Measurements from ENCODE around the gene UBTD2. TPM values are rescaled to one million over a fixed set of nuclear protein-coding genes. Genes with fewer than 3 reads are reported as not detected.
A peak's percentile ranks its signal among the peaks of the same experiment; 100 is the strongest.

UBTD2 gene
- total and polyA plus RNA-seq, 3 experiments from 2014 or later, result 3.0 to 7.5 (median 7.4) TPM

DNA sequence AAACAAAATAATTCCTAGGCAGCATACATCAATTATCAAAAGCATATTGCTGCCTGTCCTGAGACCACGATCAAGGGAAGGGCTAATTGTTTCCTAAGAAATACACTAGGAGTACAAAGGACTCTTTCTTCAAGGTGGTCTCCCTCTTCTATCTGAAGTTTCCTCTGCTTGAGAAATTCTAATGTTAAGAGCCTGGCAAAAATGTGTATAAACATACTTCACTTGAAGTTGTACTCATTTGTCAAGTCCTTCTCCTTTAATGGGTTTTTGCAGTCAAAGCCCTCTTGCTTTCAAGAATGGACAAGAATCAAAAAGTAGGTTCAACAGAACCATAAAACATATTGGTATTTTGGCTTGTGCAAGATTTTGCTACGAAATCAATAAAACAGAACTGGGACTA, 31.1 kb downstream of the UBTD2 start:
- no peak for DNase-seq
- Histone ChIP-seq H3K4me3 (ENCODE audit: low read length) (no peak overlapping the region), H3K9me3 (ENCODE audit: low read length) (no peaks in the 10 kb centered on the region), H3K27me3 (ENCODE audit: insufficient read depth, low read length, poor library complexity, severe bottlenecking) (no peaks in the 10 kb centered on the region), H3K36me3 (ENCODE audit: insufficient read depth, low read length) (no peaks in the 10 kb centered on the region), H3K4me1 (ENCODE audit: insufficient read depth, low read length) (no peaks in the 10 kb centered on the region), H3K27ac (ENCODE audit: low read depth, low read length) (no peak overlapping the region)
- Mint-ChIP-seq H3K27ac (no peak overlapping the region), H3K27me3 (no peaks in the 10 kb centered on the region), H3K9me3 (peaks cover 16 to 36% (median 27%) of the 10 kb centered on the region in 5 donors), H3K4me1 (peaks cover 0 to 3% (median 3%) of the 10 kb centered on the region in 3 donors), H3K36me3 (peaks cover 9 to 48% (median 24%) of the 10 kb centered on the region in 3 donors), H3K4me3 (no peak overlapping the region)
- CTCF ChIA-PET, result no interaction called here
- POLR2A ChIA-PET, result no interaction called here

DNA sequence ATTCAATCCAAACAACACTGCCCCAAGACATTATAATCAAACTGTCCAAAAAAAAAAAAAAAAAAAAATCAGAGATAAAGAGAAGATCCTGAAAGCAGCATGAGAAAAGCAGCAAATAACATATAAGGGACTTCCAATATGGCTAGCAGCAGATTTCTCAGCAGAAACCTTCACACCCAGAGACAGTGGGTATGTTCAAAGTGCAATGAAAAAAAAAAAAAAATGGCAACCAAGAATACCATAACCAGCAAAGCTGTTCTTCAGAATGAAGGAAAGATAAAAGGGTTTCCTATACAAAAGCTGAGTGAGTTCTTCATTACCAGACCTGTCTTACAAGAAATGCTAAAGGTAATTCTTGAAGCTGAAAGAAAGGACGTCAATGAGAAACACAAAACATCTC, 32.1 kb downstream of the UBTD2 start:
- H3K36me3 Mint-ChIP-seq, result peaks cover 6 to 44% (median 22%) of the 10 kb centered on the region in 3 donors
- peaks cover 0 to 7% (median 3%) of the 10 kb centered on the region in 3 donors for H3K4me1 Mint-ChIP-seq
- Histone ChIP-seq H3K9me3 (ENCODE audit: low read length) (no peaks in the 10 kb centered on the region), H3K4me1 (ENCODE audit: insufficient read depth, low read length) (no peaks in the 10 kb centered on the region), H3K4me3 (ENCODE audit: low read length) (no peak overlapping the region), H3K27me3 (ENCODE audit: insufficient read depth, low read length, poor library complexity, severe bottlenecking) (no peaks in the 10 kb centered on the region), H3K27ac (ENCODE audit: low read depth, low read length) (no peak overlapping the region), H3K36me3 (ENCODE audit: insufficient read depth, low read length) (no peaks in the 10 kb centered on the region)
- POLR2A ChIA-PET, result no interaction called here
- no peak overlapping the region for H3K4me3 Mint-ChIP-seq
- H3K27ac Mint-ChIP-seq, result no peak overlapping the region
- no peak for DNase-seq
- no peaks in the 10 kb centered on the region for H3K27me3 Mint-ChIP-seq
- CTCF ChIA-PET, result no interaction called here
- peaks cover 16 to 36% (median 27%) of the 10 kb centered on the region in 5 donors for H3K9me3 Mint-ChIP-seq

GRCh38 chr5:172248637-172249036, 34.9 kb downstream of the UBTD2 start:
- Mint-ChIP-seq H3K4me1 (peaks cover 0 to 7% (median 3%) of the 10 kb centered on the region in 3 donors), H3K36me3 (peaks cover 6 to 34% (median 14%) of the 10 kb centered on the region in 3 donors), H3K9me3 (peaks cover 14 to 36% (median 24%) of the 10 kb centered on the region in 5 donors), H3K27me3 (no peaks in the 10 kb centered on the region), H3K27ac (no peak overlapping the region), H3K4me3 (no peak overlapping the region)
- H3K27ac ChIP-seq (ENCODE audit: low read depth, low read length), result no peak overlapping the region
- no peaks in the 10 kb centered on the region for H3K36me3 ChIP-seq (ENCODE audit: insufficient read depth, low read length)
- ChIA-PET POLR2A (no interaction called here), CTCF (no interaction called here)
- no peak for DNase-seq
- H3K4me3 ChIP-seq (ENCODE audit: low read length), result no peak overlapping the region
- no peaks in the 10 kb centered on the region for H3K4me1 ChIP-seq (ENCODE audit: insufficient read depth, low read length)
- no peaks in the 10 kb centered on the region for H3K27me3 ChIP-seq (ENCODE audit: insufficient read depth, low read length, poor library complexity, severe bottlenecking)
- H3K9me3 ChIP-seq (ENCODE audit: low read length), result no peaks in the 10 kb centered on the region

GRCh38 chr5:172245703-172246125, 37.9 kb downstream of the UBTD2 start:
- H3K4me3 ChIP-seq (ENCODE audit: low read length), result no peak overlapping the region
- no peak overlapping the region for H3K27ac Mint-ChIP-seq
- H3K9me3 ChIP-seq (ENCODE audit: low read length), result no peaks in the 10 kb centered on the region
- no peaks in the 10 kb centered on the region for H3K27me3 ChIP-seq (ENCODE audit: insufficient read depth, low read length, poor library complexity, severe bottlenecking)
- peaks cover 11 to 23% (median 12%) of the 10 kb centered on the region in 3 donors for H3K36me3 Mint-ChIP-seq
- ChIA-PET CTCF (no interaction called here), POLR2A (no interaction called here)
- H3K9me3 Mint-ChIP-seq, result peaks cover 0 to 18% (median 7%) of the 10 kb centered on the region in 5 donors
- H3K4me1 ChIP-seq (ENCODE audit: insufficient read depth, low read length), result no peaks in the 10 kb centered on the region
- no peaks in the 10 kb centered on the region for H3K27me3 Mint-ChIP-seq
- no peak for DNase-seq
- peaks cover 0 to 10% (median 7%) of the 10 kb centered on the region in 3 donors for H3K4me1 Mint-ChIP-seq
- no peak overlapping the region for H3K27ac ChIP-seq (ENCODE audit: low read depth, low read length)
- no peak overlapping the region for H3K4me3 Mint-ChIP-seq
- H3K36me3 ChIP-seq (ENCODE audit: insufficient read depth, low read length), result no peaks in the 10 kb centered on the region

DNA sequence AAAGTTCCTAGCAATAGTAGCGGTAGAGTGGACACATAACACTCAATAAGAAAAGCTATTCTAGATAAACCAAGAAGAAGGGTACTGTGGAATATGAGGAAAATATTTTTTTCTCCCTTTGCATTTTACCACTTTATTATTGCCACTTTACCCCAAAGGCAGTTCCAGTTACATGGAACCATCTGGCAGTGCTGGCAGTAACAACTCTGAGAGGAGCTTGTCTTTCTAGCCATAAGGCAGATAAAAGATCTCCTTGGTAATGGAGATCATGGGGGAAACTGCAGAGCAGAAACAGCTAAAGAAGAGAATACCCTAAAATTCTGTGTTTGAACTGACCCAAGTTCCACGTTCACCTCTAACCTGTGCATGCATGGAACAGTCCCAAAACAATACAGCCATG, 38.5 kb downstream of the UBTD2 start:
- no peaks in the 10 kb centered on the region for H3K4me1 ChIP-seq (ENCODE audit: insufficient read depth, low read length)
- Mint-ChIP-seq H3K27me3 (no peaks in the 10 kb centered on the region), H3K4me1 (peaks cover 0 to 10% (median 7%) of the 10 kb centered on the region in 3 donors)

DNA sequence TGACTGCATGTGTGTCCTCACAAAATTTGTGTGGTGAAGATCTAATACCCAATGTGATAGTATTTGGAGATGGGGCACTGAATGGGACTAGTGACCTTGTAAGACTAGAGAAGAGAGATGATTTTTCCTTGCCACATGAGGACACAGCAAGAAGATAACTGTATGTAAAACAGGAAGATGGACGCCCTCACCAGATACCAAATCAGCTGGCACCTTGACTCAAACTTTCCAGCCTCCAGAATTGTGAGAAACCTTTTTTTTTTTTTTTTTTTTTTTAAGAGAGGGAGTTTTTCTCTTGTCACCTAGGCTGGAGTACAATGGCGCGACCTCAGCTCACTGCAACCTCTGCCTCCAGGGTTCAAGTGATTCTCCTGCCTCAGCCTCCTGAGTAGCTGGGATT, 40.3 kb downstream of the UBTD2 start:
- POLR2A ChIA-PET, result interaction anchor here (0.6 to 0.7 kb wide), 2 partner anchors 31 to 49 kb away, joined by 3 to 10 read pairs; no protein-coding TSS in a partner anchor
- Mint-ChIP-seq H3K27me3 (no peaks in the 10 kb centered on the region), H3K4me3 (no peak overlapping the region), H3K27ac (no peak overlapping the region), H3K4me1 (peaks cover 9 to 24% (median 18%) of the 10 kb centered on the region in 3 donors), H3K36me3 (peaks cover 5 to 8% (median 8%) of the 10 kb centered on the region in 3 donors), H3K9me3 (peaks cover 0 to 3% (median 0%) of the 10 kb centered on the region in 5 donors)
- Histone ChIP-seq H3K36me3 (ENCODE audit: insufficient read depth, low read length) (no peaks in the 10 kb centered on the region), H3K27ac (ENCODE audit: low read depth, low read length) (no peak overlapping the region), H3K27me3 (ENCODE audit: insufficient read depth, low read length, poor library complexity, severe bottlenecking) (no peaks in the 10 kb centered on the region), H3K4me1 (ENCODE audit: insufficient read depth, low read length) (peaks cover 7% of the 10 kb centered on the region), H3K4me3 (ENCODE audit: low read length) (no peak overlapping the region), H3K9me3 (ENCODE audit: low read length) (no peaks in the 10 kb centered on the region)
- CTCF ChIA-PET, result interaction anchor here (0.6 kb wide), 1 partner anchor 13 kb away, joined by 3 read pairs; no protein-coding TSS in a partner anchor
- DNase-seq, result no peak

More for the DNA sequence above, 38.5 kb downstream of the UBTD2 start:
- Histone ChIP-seq H3K4me3 (ENCODE audit: low read length) (no peak overlapping the region), H3K27me3 (ENCODE audit: insufficient read depth, low read length, poor library complexity, severe bottlenecking) (no peaks in the 10 kb centered on the region), H3K9me3 (ENCODE audit: low read length) (no peaks in the 10 kb centered on the region), H3K36me3 (ENCODE audit: insufficient read depth, low read length) (no peaks in the 10 kb centered on the region), H3K27ac (ENCODE audit: low read depth, low read length) (no peak overlapping the region)
- DNase-seq, result no peak
- Mint-ChIP-seq H3K4me3 (no peak overlapping the region), H3K36me3 (peaks cover 9 to 19% (median 11%) of the 10 kb centered on the region in 3 donors), H3K27ac (no peak overlapping the region), H3K9me3 (peaks cover 0 to 12% (median 3%) of the 10 kb centered on the region in 5 donors)
- ChIA-PET POLR2A (no interaction called here), CTCF (no interaction called here)

GRCh38 chr5:172238334-172238733, 45.2 kb downstream of the UBTD2 start:
- H3K27ac ChIP-seq (ENCODE audit: low read depth, low read length), result no peak overlapping the region

DNA sequence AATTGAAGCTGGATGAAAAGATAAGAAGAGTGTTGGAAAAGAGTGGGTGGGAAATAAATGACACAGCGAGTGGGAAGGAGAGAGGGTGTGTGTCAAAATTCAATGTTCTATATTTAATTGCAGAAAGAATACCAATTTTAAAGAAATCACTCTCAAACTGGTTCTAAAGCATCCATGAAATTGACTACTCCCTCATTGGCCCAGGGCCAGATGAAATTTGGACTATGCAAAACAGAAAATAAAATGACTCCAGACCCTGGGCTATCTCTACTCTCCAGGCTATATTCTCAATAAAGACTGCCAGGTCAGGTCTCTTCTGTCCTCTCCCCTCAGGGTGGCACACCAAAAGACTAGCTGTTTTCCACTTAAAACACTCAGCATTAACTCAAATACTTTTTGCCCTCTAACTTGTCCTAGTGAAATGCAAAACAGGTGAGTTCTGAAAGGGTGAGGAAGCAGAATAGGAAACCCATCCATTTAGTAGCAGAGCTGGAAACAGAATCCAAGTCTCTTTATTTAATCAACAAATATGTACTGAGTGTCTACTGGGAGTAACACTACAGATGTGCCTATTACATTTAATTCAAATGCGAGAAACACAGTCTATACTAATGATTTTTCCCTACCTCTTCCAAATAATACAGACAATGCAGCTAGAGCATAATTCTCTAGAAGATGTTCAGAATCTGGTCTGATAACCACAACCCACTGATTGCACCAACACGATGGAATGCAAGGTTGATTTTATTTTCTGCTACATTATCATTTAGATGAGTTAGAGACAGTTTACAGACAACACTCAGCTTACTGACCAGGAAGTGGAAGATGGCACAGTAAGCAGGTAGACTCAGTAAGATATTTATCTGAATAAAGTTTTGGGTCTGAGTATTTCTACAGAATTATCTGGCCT, 47.5 kb downstream of the UBTD2 start:
- no peaks in the 10 kb centered on the region for H3K9me3 Mint-ChIP-seq
- Histone ChIP-seq H3K4me1 (ENCODE audit: insufficient read depth, low read length) (peaks cover 13% of the 10 kb centered on the region), H3K27ac (ENCODE audit: low read depth, low read length) (no peak overlapping the region), H3K4me3 (ENCODE audit: low read length) (no peak overlapping the region), H3K9me3 (ENCODE audit: low read length) (no peaks in the 10 kb centered on the region), H3K36me3 (ENCODE audit: insufficient read depth, low read length) (no peaks in the 10 kb centered on the region), H3K27me3 (ENCODE audit: insufficient read depth, low read length, poor library complexity, severe bottlenecking) (no peaks in the 10 kb centered on the region)
- peaks cover 20 to 45% (median 39%) of the 10 kb centered on the region in 3 donors for H3K4me1 Mint-ChIP-seq
- no peak overlapping the region for H3K4me3 Mint-ChIP-seq
- ChIA-PET POLR2A (no interaction called here), CTCF (interaction anchor here (1.4 kb wide), 1 partner anchor 47 kb away, joined by 3 read pairs; the partner anchor contains the start of gene STK10)
- H3K27me3 Mint-ChIP-seq, result no peaks in the 10 kb centered on the region
- H3K36me3 Mint-ChIP-seq, result peaks cover 2 to 25% (median 11%) of the 10 kb centered on the region in 3 donors
- H3K27ac Mint-ChIP-seq, result peak overlapping the region in 4 of 8 donors; percentile 13 to 86 (median 33)
- DNase-seq, result no peak

More at GRCh38 chr5:172238334-172238733, 45.2 kb downstream of the UBTD2 start:
- POLR2A ChIA-PET, result no interaction called here
- H3K27me3 ChIP-seq (ENCODE audit: insufficient read depth, low read length, poor library complexity, severe bottlenecking), result no peaks in the 10 kb centered on the region
- no peak overlapping the region for H3K4me3 ChIP-seq (ENCODE audit: low read length)
- peaks cover 13% of the 10 kb centered on the region for H3K4me1 ChIP-seq (ENCODE audit: insufficient read depth, low read length)
- no peaks in the 10 kb centered on the region for H3K9me3 ChIP-seq (ENCODE audit: low read length)
- Mint-ChIP-seq H3K4me1 (peaks cover 20 to 49% (median 42%) of the 10 kb centered on the region in 3 donors), H3K4me3 (no peak overlapping the region), H3K27ac (peak overlapping the region in 4 of 8 donors; percentile 2 to 14 (median 7)), H3K9me3 (no peaks in the 10 kb centered on the region), H3K36me3 (peaks cover 3 to 8% (median 5%) of the 10 kb centered on the region in 3 donors), H3K27me3 (no peaks in the 10 kb centered on the region)
- CTCF ChIA-PET, result no interaction called here
- no peak for DNase-seq
- H3K36me3 ChIP-seq (ENCODE audit: insufficient read depth, low read length), result no peaks in the 10 kb centered on the region
